HG02943 (cell line): ENCODE data around the gene LNX1.

Experiments
- ATAC-seq: cut with Tn5 transposase; IDR thresholded peaks from one replicate; pipeline ENCODE4 v1.9.1; 2021; ENCODE audit warnings: mild to moderate bottlenecking, low read depth, moderate library complexity; ENCODE audit not compliant: unreplicated experiment

LNX1 gene

DNA sequence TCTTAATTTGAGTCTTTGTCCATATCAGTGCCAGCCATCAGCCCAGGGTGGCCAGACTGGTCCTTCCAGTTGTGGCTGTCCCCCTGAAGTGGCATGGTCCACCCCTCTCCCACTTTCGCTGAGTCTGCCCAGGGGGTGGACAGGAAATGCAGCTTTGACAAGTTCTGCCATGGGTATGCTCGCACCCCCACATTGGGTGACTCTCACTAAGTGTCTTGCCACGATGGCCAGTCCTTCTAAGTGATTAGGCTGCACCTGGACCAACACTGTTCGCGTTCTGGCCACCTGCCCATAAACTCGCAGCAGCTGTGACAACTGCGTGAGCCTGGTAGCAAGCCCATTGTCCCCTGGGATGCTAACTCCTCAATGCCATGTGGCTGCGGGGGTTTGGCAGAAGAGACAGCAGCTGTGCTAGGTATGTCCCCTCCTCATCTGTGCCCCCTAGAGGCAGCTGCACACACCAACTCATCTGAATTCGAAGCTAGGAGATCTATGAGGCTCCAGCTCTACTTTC lies 10.0 kb upstream of the LNX1 start:
- no peak for ATAC-seq

DNA sequence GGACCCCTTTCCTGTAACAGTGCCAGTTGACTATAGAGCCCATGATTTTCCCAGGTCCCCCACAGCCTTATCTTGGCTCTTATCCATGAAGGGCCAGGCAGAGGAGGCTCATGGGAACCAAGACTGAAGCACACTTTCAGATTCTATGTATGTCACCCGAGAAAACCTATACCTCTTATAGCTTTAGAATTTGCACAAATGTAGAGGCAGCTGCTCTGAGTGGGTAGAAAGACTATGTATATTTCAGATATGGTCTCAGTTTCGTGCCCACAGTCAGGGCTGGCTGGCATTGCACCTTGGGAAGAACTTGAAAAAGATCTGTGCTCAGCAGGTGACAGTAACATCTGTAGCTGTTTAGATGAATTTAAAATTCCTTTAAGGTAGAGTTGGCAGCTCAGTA lies 8.3 kb upstream of the LNX1 start:
- no peak for ATAC-seq

DNA sequence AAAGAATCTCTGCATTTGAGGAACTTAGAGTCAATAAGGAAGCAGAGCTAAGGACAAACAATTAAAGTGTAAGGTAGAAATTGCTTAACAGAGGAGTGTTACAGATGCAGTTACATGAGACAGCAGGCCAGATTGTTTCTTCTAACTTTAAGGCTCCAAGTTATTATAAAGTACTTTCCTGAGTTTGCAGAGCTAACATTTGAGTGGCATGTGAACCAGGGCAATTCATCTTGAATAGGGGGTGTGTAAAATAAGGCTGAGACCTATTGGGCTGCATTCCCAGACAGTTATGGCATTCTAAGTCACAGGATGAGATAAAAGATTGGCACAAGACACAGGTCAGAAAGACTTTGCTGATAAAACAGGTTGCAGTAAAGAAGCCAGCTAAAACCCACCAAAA lies 7.6 kb upstream of the LNX1 start:
- no peak for ATAC-seq

DNA sequence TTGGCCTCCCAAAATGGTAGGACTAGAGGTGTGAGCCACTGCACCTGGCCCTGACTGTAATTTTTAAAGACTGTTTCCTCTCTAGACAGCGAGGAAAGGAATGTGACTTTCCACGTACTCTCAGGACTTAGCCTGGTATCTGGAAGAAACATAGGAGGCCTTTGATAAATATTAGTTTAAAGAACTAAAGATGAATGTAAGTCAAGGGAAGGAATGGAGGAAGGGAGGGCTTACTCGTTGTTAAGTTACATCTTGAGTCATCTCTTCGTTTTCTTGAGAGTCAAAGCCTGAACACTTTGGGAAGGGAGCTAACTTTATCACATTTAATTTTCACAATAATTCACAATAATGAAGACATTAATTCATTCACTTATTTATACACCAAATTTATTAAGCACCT lies 7.2 kb upstream of the LNX1 start:
- ATAC-seq, result no peak

DNA sequence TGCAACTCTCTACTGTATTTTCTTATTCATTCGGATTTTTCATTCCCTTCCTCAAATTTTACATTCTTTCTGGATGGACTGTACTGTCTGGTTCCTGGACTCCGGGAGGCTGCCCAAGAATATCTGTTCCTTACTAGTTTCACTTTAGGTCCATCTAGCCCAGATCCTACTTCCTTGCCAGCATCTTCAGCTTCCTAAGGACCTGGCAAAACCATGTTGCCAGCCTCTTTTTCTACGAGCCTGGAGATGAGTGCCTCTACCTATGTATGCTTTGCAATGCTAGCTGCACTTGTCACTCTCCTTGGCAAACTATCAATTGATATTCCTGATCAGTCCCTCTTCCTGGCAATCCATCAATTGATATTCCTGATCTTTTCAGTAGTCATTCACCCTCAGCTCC lies 5.6 kb upstream of the LNX1 start:
- no peak for ATAC-seq

DNA sequence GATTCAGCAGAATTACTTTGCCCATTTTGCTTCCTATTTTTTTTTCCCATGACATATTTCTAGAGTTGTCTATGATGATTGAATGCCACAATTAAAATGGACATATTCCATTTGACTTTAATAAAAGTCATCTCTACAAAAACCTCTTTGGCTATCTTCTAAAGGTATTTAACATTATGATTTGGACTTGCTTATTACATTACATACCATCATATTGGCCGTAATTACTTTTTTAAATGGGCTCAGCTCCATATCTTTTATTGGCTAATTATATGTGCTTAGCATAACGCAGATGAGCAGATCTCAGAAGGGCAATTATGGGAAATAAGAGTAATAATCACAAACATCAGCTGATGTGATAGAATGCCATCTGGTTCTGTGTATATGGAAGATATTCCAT lies 4.5 kb upstream of the LNX1 start:
- no peak for ATAC-seq

DNA sequence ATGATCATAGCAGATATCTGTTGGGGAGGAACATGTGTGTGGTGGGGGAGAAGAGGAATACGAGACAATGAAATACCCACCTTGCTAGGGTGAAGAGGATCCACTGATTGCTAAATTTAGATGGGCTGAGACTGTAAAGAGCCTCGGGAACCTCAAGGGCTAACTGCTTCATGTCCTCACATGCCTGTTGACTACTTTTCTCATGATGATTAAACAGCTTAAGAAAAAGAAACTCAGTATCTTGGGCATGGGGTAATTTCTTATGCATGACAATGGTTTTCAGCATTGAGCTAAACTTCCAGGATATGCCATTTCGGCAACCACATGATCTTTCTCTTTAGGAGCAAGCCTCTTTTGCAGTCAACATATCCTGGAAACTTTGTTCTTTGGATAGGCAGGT lies 3.9 kb upstream of the LNX1 start:
- ATAC-seq, result no peak

DNA sequence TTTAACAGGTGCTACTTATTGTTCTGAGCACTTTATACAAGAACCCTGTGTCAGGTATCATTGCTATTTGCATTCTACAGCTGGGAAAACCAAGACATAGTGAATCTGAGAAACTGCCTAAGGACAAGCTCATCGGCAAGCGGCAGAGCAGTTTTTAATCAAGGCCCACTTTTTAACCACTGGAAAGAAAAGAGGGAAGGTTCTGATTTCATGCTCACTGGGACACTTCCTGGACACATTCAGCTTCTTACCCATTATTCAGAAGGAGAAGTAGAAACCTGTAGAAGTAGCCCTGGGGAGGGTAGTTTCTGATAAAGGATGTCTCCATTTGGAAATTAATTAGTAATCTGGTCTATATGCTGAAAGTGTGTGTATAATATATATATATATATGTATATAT lies 2.5 kb upstream of the LNX1 start:
- ATAC-seq, result no peak

DNA sequence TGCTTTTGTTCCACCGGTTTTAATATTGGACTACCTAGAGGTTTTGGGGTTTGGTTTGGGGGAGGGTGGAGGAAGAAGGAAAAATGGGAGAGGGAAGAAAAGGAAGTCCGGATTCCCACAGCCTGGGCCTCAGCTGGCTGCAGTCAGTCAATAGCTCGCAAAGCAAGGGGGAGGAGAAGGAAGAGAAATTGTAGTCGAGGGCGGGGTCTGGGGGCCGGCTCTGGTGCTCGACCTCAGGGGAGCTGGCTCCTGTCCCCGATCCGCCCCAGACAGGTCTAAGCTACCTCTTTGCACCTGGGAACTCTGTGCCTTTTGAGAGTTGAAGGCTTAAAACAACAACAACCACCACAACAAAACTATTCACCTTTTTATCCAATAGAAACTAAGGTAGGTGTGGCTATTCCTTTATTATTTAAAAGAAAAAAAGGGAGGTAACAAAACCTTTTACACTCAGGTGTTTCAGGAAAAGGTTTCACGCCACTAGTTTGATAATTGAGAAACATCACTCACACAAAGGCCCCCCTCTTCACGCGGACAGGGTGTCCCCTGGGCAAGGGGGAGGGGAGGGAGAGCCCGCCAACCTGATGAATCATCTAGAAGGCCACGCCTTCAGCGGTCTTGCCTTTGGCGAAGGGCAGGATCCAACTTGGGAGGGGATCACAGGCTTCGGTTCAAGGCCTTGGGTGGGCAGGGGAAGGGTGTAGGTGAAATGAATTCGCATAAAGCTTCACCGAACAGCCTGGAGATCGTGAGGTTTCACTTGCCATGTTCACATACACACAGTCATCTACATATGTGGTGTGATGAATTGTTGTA lies 1.6 kb upstream of the LNX1 start:
- ATAC-seq, result no peak

DNA sequence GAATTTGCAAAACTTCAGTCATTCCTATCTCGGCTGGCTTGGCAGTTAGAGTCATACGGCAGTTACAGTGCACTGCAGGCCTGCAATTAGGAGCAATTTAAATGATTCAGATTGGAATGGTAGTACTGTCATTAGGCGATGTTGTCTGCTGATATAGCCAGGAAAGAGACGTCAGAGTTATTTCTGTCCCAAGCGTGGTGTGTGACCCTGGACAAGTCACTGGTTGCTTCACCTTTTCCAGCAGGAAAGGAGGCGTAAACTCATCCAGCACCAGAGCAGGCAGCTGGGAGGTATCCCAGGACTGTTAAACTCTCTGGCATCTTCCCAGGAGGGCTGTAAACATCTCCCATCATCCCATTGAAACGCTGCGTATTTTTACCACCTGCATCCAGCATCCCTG lies 836 bp upstream of the LNX1 start:
- no peak for ATAC-seq

DNA sequence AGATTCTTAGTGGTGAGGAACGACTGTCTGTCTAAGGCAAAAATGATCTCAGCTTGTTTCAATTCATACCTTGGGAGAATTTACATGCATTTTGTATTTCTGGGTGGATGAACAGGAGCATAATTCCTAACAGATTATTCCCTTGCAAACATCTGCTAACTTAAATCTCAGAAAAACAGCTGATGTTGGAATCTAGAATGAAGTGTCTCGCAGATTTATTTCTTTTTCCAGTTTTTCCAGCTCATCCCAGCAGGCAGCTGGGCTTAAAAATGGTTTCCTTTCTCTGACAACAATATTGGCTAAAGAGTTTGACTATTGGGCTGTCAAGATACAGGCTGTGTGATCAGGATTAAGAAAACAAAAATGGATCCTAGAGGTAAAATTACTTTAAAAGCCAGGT lies 1.1 kb downstream of the LNX1 start:
- ATAC-seq, result no peak

DNA sequence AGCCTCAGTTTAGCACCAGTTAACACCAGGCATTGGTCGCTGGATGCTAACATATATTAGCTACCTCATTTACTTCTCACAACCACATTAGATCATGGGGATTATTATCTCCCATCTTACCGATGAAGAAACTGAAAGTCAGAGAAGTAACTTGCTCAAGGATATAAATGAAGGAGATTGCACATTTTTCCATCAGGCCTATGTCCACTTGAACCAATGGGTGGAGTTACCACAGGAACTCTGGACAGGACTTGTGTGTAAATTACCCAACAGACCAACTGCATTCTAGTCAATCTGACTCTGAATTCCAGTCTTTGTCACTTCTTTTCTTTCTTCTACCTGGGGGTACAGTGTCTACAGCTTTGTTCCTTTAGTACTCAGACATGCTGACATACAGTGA lies 1.8 kb downstream of the LNX1 start:
- ATAC-seq, result no peak

DNA sequence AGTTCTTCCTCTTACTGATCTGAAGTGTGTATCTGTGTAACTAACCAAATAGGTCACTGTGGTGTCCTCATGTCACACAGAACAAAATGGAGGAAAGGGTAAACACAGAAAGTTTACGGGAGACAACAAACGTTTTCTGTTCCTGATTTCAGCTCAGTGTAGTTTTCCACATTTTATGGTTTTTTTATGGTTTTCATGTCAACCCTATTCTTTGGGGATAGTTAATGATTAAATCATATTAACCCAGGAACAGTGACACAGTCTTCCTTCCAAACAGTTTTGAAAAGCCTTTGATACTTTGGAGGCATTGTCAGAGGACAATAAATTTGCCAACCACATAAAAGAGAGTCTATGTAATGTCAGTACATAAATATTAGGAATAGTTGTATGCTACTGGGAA lies 4.2 kb downstream of the LNX1 start:
- ATAC-seq, result no peak

DNA sequence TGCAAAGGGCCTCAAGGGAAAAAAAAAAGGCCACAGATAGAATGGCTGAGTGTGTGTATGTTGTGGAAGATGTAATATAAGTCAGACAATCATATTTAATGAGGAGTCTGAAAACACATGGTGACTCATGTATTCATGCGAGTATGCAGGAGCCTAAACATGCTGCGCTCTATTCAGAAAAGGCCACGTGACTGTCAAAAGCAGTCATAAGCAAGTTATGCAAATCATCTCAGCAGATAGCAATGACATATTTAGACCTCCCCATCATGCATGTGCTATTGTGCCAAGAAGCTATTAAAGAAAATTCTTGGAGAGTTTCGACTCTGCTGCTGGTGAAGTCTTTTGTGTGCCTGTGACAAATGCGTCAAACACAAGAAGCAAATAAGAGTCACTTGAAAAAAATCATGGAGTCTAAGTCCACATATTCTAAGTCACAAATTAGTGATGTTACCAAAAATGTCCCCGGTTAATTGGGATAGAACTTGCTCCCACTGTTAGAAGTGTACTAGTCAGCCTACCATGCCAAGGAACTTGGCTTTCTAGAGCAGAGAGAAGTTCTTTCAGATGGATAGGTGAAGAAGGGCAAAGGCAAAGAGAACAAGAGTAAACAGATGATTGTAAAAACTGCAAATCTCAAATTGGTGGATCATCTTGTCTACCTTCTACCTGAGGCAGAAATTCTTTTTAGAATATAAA lies 5.0 kb downstream of the LNX1 start:
- ATAC-seq, result no peak

DNA sequence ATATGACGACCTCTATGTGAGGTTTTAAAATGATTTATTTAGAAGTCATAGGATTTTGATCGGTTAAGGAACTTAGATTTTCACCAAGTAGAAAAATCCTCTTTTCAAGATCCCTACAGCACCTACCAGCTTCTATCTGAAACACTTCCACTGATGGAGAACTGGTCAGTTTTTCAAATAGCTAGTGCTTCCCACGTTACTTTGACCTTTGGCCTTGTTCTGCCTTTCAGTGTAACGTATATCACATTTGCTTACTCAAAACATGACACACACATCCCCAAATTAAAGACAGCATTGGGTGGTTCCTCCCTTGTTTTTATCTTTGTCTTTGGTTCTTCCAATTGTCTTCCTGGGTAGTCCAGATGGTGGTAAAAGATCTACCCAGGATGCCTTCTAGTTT lies 6.6 kb downstream of the LNX1 start:
- ATAC-seq, result no peak

DNA sequence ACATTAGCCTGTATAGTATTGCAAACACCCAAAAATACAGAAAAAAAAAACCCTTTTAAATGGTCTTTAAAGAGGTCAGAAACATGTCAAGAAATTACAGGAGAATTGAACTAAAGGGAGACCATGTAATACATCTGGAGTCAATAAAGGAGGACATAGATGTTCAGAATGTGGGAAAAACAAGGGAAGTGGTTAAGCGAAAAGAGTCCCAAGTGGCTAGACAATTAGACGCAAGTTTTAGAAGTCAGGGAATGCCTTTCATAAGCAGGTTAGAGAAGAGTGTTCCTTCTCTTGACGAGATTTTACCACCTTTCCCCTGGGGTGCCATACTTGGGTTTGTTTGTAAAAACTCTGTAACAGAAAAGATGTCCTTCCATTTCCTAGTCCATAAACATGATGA lies 7.8 kb downstream of the LNX1 start:
- no peak for ATAC-seq

DNA sequence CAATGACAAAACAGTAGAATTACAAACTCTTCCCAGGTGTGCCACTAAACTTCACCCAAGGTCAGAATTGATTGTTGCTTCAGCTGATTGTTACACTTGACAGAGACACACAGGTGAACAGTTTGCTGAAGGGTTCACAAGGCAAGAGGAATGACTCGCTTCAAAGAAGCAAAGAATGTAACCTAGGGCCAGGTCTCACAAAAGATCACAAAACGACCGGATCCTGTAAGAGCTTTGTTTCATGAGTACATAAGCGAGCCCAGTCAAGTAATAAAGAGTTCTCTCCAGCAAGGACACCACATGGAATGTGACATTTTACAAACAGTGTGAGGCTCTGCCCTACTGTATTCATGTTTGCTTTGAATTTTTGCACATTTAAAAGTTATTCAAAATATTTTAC lies 9.1 kb downstream of the LNX1 start:
- ATAC-seq, result no peak

DNA sequence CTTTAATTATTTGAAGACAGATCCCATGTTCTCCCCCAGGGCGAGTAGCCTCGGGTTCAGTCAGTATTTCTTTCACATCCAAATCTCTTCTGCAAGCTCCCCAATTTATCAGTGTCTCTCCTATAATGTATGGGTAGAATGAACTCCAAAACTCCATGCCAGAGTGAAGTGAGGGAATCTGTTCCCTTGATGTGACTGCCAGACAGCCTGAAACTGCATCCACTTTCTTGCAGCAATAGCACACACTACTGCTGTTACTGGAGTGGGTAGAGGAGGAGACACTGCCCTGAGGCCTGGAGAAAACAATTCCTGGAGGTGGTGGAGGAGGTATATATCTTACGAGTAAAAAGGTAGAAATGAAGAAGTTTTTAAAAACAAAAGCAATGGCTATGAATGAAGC lies 11.0 kb downstream of the LNX1 start:
- ATAC-seq, result no peak

DNA sequence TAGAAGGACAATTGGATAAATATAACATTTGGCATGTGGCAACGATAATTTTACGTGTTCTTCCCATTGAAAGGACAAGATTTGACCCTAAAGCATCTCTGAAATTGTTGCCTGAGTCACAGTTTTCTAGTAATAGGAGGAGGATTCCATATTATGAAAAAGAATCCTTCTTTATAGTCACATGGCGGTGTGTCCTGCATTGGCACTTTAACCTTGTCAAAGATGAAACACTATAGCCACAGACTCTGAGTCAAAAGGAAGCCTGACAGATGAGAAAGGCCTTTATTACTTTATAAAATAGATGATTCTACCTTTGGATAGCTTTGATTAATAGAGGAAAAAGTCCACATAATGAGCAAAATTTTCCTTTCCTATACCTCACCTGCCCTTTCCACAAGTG lies 11.5 kb downstream of the LNX1 start:
- ATAC-seq, result no peak

DNA sequence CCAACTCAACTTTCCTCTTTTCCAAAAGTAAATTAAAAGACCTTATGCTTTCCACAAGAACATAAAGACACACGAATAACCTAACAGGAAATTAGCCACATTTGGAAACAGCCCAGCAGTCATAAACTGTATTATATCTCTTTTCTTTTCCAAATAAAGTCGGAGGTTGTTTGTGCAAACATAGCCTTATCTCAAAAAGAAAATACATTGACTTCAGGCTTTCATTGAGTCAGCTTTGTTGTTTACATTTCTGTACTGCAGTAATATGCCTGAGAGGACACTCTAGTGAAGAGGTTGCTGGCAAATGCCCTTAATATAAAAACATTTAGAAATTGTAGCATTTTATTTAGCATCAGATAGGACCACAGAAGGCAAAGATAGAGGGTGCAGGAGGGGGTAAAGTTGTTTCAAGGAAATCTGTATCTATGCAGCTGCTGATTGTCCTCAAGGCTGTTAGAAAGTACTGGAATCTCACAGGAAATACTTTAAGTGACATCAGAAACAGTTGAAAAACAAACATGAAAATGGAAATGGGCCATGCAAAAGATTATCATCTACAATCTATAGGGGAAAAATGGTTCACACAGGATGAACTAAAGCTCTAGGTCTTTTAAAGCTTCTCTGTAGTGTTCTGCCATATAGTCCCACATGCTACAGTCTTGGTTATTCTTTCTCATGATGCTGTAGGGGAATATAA lies 14.5 kb downstream of the LNX1 start:
- no peak for ATAC-seq

DNA sequence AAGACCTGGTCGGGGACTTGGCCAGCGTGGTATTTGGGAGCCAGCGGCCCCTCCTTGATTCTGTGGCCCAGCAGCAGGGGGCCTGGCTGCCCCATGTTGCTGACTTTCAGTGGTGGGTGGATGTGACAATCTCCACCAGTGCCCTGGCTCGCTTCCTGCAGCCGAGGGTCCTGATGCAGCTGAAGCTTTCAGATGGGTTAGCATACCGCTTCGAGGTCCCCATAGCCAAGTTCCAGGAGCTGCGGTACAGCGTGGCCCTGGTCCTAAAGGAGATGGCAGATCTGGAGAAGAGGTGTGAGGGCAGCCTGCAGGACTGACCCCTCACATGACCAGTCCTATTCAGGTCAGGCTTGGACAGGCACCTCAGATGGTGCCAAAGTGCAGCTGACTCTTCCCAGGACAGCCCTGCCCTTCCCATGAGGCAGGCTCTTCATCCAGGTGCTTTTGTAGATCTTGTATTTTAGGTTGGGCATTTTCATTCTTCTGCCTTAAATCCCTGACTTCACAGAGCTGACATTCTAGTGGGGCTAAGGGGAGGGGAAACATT lies 15.1 kb downstream of the LNX1 start:
- ATAC-seq, result no peak
